ENCODE data around the gene EFNA2.

Gene EFNA2

DNA sequence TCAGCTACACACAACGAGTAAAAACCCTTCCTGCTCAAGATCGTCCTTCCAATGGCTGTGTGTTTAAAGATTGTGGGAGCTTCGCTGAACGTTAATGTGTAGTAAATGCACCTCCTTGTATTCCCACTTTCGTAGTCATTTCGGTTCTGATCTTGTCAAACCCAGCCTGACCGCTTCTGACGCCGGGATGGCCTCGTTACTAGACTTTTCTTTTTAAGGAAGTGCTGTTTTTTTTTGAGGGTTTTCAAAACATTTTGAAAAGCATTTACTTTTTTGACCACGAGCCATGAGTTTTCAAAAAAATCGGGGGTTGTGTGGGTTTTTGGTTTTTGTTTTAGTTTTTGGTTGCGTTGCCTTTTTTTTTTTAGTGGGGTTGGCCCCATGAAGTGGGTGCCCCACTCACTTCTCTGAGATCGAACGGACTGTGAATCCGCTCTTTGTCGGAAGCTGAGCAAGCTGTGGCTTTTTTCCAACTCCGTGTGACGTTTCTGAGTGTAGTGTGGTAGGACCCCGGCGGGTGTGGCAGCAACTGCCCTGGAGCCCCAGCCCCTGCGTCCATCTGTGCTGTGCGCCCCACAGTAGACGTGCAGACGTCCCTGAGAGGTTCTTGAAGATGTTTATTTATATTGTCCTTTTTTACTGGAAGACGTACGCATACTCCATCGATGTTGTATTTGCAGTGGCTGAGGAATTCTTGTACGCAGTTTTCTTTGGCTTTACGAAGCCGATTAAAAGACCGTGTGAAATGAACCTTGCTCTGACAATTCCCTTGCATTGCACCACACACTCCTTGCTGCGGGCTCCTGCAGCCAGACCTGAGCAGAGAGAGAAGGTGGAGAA lies 13.0 kb upstream of the EFNA2 start:
- no peak for DNase-seq

DNA sequence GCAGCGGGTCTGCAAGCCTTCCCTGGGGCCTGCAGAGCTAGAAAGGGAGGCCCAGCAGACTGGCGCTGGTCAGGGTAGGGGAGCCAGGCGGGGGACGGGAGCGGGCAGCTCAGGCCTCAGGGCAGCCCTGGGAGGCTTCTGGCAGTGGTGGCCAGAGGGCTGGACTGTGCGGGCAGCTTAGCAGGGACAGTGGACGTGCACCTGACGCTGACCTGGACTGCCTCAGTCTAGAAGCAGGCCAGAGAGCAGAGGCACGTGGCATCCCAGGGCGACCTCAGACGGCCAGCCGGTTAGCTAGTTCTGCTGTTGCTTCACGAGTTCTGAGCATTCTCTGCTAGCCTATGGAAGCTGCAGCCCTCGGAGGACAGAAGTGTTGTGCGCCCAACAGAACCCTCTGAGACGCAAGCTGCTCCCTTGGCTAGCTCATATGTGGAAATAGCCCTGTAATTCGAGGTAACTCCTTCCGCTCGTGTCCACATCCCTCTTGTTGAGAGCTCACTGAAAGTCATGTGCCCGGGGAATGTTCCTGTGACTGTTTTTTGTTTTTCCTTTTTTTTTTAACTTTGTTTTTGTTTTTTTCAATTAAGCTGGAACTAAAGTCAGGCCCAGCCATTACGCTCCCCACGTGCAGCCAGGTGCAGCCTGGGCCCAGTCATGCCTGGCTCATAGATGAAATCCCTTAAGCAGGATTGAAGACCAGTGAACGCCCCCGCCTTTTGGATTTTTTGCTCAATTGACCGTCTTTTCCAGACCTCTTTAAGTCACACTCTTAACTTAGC lies 12.2 kb upstream of the EFNA2 start:
- no peak for DNase-seq

DNA sequence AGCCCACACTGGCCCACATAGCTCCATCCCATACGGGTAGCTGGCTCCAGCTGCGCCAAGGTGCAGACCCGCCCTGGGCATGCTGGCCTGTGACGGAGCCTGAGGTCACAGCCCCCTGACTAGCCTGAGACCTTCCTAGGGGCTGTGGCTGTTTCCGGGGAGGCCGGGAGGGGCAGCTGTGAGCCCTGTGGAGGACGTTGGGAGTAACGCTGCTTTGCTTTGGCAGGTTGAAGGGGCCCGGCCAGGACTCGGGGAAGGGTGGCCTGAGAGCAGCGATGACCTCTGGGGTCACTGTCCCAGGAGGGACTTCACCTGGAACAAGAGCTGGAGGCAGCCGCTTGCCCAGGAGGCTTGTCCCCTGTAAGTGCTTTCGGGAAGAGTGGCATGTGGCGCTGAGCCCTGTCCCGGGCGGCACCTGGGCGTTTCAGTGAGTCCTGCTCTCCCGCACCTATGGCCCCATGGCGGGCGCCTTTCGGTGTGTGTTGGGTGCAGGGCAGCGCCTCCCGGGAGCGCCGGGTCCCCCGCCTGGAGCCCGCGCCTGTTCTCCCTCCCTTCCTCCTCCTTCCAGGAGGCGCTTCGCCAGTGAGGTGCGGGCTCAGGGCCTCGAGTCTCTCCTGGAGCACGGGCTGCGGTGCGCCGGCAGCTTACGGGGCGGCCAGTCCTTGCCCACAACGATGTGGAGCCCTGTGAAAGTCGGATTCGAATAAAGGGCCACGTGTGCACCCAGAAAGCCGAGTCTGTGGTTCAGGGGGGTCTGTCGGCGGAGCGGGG lies 11.4 kb upstream of the EFNA2 start:
- DNase-seq, result no peak

DNA sequence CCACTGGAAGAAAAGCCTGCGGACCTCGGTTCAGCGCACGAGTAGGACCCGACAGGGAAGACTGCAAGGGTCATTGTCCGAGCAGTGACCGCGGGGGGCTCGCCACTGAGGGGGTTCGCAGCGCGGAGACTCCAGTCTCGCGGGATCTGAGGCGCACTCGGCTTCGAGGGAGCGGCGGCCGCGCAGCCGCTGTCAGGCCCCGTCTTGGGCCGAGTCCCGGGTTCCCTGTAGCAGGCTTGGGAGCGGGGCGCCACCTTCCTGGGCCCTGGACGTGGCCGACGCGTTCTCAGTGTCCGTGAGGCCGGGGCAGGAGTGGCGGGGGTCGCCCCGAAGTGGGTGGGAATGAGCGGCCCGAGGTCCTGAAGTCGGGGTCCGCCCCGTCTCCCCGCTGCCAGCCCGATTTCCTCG lies 10.8 kb upstream of the EFNA2 start:
- no peak for DNase-seq

DNA sequence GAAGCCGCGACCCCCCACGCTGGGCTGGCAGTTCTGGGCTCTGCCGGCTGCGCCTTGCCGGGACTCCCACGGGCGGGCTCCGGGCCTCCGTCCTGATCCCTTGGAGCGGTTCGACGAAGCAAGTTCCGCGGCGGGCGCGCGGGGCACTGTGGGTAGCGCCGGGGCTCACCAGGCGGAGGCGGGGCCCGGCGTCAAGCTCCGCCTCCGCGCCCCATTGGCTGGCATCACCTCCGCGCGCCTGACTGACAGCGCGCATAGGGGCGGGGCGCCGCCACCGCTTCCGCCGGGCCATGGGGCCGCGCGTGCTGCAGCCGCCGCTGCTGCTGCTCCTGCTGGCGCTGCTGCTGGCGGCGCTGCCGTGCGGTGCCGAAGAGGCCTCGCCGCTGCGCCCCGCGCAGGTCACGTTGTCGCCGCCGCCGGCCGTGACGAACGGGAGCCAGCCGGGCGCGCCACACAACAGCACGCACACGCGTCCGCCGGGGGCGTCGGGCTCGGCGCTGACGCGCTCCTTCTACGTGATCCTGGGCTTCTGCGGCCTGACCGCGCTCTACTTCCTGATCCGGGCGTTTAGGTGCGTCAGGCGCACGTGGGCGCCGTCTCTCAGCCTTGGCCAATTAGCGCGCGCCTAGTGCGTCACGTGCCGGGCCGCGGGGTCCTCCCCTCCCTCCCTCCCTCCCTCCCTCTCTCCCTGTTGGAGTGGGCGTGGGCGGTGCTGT lies 10.3 kb upstream of the EFNA2 start, which contains the start of gene FAM174C:
Gene FAM174C (plus strand): TSS at position 271 of the 716 bp plus-strand sequence. CDS start 20 bp downstream, at position 291.
- DNase-seq, result peak; percentile 97

DNA sequence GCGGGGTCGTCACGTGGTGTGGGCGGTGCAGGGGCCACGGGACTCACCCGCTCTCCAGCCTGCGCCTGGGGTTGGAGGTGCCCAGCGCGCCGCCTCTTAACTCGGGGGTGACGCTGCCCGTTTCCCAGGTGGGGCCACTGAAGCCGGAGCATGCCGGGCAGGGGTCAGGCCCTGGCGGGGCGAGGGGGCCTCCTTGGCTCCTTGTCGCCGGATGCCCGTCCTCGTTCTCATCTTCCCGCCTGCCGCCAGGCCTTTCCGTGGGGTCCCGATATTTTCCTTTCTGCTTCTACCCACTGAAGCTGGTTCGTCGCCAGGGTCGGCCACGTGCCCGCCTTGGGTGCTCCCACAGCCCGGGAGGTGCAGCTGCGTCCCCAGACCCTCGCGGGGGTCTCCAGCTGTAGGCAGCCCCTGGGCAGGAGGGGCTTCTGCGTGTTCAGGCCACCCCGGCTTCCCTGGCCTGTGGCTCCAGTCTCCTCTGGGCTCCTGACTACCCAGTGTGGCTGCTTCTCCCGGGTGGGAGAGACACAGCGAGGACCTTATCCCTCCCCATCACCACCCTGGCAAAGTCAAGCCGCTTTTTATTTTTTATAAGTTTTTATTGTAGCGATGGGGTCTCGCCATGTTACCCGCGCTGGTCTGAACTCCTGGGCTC lies 9.6 kb upstream of the EFNA2 start:
- DNase-seq, result no peak

DNA sequence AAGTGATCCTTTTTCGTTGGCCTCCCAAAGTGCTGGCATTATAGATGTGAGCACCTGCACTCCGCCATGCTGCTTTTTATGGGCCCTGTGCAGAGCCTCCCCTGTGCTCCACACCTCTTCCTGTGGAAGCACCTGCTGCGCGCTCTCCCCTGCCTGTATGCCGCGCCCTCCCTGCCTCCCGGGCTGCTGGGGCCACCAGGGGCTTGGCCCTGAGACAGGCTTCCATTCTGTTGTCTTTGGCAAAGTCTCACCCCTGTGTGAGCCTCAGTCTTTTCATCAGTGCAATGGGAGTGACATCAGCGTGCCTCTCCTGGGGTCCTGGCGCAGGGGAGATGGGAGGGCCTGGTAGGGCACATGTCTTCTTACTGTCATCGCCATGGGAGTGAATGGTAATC lies 9.0 kb upstream of the EFNA2 start:
- no peak for DNase-seq

DNA sequence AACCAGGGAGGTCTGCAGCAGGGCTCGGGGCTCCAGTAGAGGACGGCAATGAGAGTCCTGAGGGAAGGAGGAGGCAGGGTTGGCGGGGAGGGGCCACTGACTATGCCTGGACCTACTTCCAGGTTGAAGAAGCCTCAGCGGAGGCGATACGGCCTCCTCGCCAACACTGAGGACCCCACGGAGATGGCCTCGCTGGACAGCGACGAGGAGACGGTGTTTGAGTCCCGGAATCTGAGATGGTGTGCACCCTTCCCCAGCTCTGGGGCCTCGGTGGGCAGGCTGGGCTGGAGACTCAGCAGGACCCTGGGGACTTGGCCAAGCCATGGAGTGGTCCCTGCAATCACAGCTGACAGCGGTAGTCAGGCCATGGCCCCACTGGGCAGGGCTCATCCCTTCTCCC lies 8.6 kb upstream of the EFNA2 start:
- DNase-seq, result no peak

DNA sequence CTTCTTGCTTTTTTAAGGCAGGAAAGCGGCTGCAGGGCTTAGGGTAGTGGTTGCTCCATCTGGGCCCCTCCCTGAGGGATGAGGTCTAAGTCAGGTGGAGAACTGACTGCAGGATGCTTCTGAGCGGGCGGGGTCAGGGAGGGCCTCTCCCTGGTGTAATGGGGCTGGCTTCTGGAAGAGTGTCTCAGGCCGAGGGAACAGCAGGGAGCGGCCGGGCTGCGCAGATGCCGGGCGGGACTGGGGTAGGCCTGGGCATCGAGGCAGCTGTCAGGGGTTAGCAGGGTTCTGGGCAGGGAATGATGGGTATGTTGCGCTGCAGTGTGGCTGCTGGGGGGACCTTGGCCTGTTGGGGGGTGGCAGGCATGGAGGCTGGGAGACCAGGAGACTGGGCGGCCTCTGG lies 7.6 kb upstream of the EFNA2 start:
- DNase-seq, result no peak

DNA sequence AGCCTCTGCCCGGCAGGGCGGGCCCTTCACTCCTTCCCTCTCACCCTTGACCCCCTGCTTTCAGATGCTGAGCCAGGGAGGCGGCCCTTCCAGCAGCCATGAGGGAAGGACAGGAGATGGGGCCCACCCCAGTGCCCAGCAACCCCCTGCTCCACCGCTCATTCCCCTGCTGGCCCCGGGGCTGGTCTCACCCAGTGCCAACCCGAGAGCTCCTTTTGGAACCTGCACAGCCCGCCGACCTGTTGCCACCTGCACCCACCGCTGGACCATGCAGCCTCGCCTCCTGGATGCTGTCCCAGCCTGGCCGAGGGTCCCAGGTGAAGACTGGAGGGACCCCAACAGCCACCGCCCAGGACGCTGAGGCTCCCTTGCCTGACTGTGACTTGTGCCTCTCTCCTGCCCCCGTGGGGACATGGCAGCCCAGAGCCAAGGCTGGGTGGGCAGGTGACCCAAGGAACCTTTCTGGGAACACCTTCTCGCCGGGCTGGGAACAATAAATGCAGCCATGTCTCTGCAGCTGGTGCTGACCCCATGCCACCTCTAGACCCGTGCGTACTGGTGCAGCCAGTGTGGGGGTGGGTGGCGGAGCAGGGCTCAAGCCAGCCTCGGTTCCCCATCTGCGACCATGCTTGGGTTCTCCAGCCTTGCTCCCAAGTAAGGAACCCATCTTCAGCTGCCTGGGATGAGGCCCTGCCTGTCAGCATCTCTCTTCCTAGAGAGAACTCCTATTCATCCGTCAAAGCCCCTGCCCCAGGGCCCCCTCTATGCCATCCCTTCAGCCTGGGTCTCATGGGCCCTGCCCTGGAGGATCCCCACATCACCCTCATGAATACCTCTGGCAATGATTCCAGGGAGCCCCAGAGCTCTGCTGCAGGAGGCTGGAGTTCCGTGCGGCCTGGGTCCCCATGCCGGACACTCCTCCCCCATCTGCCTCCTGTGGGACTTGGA lies 6.7 kb upstream of the EFNA2 start:
- no peak for DNase-seq

DNA sequence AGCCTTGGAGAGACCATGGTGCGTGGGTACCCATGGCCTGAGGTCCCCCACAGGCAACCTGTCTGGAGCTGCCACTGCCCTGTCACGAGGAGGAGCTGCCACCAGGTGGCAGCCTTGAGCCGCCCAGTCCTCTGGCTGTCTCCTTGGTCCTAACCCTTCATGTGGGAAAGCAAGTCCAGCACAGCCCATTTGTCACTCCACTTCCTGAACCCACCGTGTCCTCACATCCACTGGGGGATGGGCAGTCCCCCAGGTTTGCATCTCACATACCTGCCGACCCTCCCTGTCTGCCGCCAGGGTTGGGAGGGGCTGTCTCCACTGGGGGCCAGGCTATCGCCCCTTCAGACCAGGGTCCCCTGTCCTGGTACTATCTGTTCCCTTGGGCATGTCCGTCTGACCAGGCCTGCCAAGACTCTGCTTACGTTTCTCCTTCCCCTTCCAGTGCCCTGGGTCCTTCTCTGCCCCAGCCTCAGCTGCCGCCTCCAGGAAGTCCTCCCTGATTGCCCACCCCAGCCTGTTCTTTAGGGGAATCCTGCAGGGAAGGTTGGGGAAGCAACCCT lies 5.8 kb upstream of the EFNA2 start:
- DNase-seq, result peak; percentile 42

DNA sequence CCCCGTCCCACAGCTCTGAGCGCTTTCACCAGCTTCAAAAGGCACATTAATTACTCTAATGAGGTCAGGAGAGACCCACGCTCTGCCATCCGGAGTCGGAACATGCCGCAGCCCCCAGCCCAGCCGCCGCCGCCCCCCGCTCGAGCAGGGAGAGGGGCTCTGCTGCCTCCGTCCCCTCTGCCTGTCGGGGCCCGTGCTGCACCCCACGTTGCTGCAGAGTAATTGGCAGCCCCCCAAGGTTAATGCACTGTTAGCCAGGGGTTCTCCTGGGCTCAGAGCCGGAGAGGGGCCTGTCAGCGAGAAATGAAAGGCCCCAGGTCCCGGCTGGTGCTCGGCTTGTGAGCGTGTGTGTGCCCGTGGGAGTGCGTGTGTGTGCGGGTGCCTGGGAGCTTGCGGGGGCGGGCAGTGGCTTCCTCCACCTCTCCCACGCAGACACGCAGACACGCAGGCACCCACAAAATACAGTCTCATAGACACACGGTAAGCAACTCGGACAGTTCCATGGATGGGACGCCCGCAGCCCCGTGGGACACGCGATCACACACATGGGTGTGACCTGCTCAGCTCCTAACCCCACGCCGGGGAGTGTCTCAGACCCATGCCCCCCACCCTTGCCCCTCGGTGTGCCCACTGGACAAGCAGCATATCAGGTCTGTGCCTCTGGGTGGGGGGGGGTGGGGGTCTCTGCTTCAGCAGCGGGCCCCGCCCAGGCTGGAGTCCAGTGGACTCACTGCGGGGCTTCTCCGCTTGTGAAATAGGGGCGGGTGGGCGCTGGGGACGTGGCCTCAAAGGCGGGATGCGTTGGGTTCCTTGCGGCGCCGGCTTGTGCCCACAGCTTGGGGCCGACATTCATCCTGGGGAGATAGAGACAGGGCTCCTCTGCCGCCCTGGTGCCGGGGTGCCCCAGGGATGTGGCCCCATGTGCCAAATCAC lies 4.8 kb upstream of the EFNA2 start:
- DNase-seq, result no peak

DNA sequence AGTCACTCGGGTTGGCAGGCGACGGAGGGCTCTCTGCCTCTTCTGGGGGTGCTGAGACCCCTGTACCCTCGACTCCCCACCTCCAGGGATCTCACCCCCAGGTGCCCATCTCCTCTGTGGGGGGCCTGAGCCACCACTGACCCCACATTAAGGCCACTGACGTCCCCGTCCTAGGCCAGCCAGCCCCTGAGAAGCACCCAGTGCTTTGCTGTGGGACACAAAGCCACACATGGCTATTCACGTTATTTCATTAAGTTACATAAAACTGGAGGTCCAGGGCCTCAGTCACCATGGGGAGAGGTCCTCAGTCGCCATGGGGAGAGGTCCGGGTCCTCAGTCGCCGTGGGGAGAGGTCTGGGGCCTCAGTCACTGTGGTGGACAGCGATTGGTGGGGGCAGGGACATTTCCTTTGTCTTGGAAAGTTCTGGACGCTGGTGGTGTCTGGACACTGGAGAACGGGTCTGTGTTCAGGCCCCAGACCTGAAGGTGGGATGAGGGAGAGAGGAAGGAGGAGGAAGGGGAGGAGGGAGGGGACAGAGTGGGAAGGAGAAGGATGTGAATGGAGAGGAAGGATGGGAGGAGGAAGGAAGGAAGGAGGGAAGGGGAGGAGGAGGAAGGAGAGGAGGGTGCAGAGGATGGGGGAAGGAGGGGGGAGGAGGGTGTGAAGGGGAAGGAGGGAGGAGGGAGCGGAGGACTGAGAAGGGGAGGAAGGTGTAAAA lies 3.9 kb upstream of the EFNA2 start:
- DNase-seq, result no peak

DNA sequence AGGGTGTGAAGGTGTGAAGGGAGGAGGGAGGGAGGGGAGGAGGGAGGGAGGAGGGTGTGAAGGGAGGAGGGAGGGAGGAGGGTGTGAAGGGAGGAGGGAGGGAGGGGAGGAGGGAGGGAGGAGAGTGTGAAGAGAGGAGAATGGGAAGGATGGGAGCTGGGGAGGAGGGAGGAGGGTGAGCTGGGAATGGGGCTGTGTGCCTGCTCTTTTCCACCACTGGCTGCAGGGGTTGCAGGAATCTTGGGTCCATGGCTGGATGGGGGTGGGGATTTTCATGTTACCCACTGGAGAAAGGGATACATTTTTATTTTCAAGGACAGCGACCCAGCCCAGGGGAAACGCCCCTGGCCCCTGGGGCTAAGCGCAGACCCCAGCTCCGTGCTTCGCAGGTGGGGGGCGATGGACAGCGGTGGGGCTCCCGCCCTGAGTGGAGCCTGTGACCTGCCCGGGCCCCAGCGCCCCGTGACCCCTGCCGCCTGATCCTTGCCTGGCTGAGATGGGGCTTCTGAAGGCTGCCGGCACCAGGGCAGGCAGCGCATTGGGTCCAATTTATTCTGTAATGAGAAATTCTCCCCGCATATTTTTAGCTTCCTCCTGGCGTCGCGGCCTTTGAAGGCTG lies 3.0 kb upstream of the EFNA2 start:
- DNase-seq, result no peak

DNA sequence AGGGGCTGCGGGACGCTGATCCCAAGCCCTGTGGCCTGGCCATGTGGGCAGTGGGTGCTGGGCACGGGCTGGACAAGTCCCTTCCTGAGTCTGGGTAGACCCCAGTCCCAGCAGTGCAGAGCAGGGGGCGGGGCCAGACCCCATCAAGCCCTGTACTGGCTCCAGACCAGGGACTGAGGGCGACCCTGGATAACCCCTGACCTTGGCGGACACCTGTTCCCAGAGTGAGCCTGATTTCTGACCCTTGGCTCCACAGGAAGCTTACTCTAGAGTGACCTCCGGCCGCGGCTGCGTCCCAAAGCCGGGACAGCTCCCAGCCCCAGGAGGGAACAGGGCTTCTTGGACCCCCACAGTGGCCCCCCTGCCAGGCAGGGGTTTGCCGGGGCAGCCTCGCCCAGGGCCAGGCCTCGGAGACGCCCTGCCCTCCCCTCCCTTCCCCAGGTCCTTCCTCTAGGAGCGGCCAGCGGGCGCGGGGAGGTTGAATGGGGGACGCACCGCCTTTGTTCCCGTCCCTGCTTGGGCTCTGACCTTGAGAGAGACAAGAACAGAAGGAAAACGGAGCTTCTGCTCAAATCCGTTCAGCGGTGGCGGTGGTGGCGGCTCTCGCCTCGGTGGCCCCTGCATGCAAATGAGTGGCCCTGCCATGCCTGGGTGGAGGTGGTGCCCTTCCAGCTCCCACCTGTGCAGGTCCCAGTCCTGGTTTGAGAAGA lies 2.3 kb upstream of the EFNA2 start:
- DNase-seq, result no peak

DNA sequence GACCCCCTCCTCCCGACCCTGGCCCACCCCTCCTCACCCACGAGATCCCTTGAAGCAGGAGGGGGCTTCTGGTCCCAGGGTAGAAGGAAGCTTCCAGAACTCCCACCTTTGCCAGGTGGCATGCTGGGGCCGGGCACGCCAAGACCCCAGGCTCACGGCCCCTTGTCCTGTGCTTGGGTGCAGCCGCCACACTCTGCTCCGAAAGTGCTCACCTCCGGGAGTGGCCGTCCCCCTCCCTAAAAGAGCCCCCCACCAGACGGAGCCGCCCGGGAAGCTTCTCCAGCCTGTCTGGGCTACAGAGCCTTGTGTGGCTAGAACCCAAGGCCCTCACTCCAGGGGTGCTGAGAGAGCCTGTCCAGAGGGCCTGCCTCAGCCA lies 1.8 kb upstream of the EFNA2 start:
- no peak for DNase-seq

DNA sequence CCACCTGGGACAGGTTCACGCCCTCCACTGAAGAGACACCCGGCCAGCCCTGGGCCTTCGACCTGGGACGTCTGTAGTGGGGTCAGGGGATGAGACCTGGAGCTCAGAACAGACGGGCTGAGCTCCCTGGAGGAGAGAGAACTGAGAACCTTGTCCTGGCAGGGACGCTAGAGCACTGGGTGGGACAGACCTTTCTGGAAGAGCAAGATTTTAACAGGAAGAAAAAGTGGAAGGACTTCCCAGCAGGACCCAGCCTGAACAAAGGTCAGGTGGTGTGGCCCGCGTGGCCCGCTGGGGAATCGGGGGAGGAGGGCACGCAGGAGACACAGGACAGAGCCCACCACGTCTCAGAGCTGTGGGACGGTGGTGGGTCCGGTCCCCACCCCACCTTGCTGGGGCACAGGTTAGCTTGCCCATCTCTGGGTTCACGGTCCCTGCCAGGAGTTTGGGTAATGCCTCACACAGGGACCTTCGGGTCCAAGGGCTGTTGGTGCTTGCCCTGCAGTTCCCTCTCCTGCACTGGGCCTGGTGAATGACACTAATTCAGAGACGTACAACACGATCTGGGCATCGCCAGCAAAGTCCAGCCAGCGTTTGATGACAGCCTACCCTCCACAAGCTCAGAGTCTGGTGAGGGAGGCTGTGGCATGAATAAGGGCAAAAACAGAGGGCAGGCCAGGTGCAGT lies 1.2 kb upstream of the EFNA2 start:
- no peak for DNase-seq
